Measurements from ENCODE around the gene PLPPR3. TPM values are rescaled to one million over a fixed set of nuclear protein-coding genes. Genes with fewer than 3 reads are reported as not detected.

The PLPPR3 gene
- total RNA-seq, 4 donors from 2014 or later: not detected

DNA sequence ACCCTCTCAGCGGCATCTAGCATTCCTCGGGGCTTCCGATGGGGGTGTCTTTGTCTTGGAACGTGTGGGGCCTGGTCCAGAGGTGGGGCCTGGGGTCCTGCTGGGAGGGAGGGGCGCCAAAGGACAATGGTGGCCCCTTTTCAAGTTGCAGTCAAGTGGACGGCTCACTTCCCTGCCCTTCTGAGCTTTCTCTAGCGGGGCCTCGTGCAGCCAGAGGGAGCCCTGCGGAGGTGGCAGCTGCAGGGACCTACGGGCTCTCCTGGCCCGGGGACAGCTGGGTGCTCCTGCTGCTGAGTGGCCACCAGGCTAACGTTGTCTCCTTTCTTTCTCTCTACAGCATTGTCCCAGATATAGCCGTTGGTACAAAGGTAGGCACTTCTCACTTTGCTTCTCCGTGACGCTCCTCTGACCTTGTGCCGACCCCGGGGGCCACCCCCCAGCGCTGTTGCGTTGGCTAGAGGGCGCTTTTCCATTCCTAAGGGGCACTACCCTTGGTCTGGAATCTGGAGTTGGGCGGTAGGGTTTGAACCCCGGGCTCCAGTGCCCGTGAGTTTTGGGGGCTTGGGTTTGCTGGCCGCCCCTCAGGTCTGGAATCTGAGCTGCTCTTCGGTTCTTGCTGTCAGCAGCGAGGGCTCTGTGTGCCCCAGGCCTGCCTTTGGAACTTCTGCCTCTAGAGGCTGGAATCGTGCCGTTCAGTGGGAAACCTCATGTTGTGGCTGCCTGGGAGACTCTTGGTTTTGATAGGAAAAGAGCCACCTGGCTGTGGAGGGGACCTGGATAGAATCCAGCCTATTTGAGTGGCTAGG is 22.5 kb downstream of the PLPPR3 start:
- no peak for DNase-seq
- Histone ChIP-seq H3K27me3 (no peaks in the 10 kb centered on the region), H3K36me3 (peaks cover 0 to 38% (median 0%) of the 10 kb centered on the region in 3 donors), H3K4me3 (peak overlapping the region; percentile 85 to 100 (median 92)), H3K9me3 (peaks cover 0 to 3% (median 0%) of the 10 kb centered on the region in 4 donors), H3K27ac (peak overlapping the region; percentile 99 to 100 (median 100)), H3K4me1 (peaks cover 10 to 63% (median 45%) of the 10 kb centered on the region in 4 donors)
- TF ChIP-seq POLR2A (IDR thresholded peaks at IDR 0.05): no peak
- TF ChIP-seq, protein P1, sequence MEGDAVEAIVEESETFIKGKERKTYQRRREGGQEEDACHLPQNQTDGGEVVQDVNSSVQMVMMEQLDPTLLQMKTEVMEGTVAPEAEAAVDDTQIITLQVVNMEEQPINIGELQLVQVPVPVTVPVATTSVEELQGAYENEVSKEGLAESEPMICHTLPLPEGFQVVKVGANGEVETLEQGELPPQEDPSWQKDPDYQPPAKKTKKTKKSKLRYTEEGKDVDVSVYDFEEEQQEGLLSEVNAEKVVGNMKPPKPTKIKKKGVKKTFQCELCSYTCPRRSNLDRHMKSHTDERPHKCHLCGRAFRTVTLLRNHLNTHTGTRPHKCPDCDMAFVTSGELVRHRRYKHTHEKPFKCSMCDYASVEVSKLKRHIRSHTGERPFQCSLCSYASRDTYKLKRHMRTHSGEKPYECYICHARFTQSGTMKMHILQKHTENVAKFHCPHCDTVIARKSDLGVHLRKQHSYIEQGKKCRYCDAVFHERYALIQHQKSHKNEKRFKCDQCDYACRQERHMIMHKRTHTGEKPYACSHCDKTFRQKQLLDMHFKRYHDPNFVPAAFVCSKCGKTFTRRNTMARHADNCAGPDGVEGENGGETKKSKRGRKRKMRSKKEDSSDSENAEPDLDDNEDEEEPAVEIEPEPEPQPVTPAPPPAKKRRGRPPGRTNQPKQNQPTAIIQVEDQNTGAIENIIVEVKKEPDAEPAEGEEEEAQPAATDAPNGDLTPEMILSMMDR (IDR thresholded peaks at IDR 0.05): peak in 3 of 6 experiments; percentile 4 to 8 (median 4)

DNA sequence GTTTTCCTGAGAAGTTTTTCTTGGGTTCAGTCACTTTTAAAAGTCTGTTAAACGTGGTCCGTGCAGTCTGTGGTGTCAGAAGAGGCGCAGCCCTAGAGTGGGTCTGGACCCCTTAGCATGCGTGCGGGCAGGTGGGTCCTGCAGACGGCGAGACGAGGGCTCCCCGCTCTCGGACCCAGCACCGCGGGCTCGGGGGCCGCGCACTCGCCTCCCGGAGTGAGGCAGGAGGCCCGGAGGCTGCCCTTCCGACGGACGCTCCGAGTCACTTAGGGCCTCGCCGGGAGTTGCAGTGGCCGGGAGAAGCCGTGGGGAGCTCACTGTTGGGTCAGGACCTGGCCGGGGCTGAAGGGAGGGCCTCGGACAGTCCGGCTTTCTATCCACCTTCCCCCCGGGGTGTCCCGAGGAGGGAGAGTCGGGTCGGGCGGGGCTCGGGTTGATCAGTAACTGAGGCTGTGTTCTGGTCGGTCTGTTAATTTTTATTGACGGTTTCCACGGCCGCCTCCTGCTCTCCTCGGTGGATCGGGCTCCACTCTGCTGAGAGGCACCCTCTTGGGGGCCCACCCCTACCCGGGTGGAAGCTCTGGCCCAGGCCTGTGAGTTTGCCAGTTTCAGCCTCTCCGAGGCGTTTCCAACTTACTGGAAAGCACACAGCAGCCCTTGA is 23.2 kb downstream of the PLPPR3 start:
- DNase-seq: peak in 2 of 3 donors; percentile 81 to 86

DNA sequence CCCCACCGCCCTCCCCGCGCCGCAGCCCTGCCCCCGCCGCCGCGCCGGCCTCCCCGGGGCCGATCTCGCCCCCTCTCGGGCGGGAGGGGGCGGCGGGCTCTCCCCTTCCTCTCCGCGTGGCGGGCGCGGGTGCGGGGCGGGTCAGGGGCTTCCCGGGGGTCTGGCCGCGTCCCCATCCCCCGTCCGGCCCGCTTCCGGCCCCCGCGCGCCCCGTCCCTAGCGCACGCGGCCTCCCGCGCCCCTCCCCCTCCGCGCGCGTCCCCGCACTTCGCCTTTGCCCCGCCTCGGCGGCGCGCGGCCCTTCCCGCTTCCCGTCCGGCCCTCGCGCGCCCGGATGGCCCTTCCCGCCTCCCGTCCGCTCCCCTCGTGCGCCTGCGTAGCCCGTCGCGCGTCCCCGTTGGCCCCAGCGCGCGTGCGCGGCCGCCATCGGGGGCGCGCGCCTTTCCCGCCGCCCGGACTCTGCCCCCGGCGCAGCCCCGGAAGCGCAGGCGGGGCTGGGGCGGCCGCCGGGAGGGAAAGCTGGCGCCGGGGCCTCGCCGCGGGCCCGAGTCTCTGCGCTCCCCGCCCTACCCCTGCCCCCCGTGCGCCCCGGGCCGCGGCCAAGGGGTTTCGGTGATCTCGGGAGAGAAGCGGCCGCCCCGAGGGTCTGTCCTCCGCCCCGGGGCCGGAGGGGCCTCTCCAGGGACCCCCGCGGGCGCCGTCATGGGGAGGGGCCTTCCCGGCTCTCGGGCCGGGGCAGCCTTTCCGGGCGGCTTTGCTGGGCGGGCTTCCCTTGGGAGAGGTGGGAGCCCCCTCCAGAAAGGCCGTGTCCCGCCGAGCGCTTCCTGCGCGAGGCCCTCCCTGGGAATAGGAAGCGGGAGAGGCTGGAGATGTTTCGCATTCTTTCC is 24.0 kb downstream of the PLPPR3 start:
- H3K4me1 ChIP-seq: peaks cover 10 to 54% (median 42%) of the 10 kb centered on the region in 4 donors
- peak; percentile 73 to 95 (median 95) for DNase-seq
- TF ChIP-seq POLR2A (IDR thresholded peaks at IDR 0.05): peak; percentile 60 to 74
- TF ChIP-seq, protein P1 (IDR thresholded peaks at IDR 0.05): peak in 2 of 6 experiments; percentile 32 to 40

More for the DNA sequence above, 23.2 kb downstream of the PLPPR3 start:
- Histone ChIP-seq H3K4me1 (peaks cover 10 to 59% (median 45%) of the 10 kb centered on the region in 4 donors), H3K4me3 (peak overlapping the region; percentile 85 to 100 (median 92)), H3K9me3 (peaks cover 0 to 3% (median 0%) of the 10 kb centered on the region in 4 donors), H3K27me3 (no peaks in the 10 kb centered on the region), H3K36me3 (peaks cover 0 to 32% (median 0%) of the 10 kb centered on the region in 3 donors), H3K27ac (peak overlapping the region; percentile 99 to 100 (median 100))
- peak; percentile 19 to 36 for TF ChIP-seq POLR2A (IDR thresholded peaks at IDR 0.05)
- TF ChIP-seq, protein P1 (IDR thresholded peaks at IDR 0.05): no peak

DNA sequence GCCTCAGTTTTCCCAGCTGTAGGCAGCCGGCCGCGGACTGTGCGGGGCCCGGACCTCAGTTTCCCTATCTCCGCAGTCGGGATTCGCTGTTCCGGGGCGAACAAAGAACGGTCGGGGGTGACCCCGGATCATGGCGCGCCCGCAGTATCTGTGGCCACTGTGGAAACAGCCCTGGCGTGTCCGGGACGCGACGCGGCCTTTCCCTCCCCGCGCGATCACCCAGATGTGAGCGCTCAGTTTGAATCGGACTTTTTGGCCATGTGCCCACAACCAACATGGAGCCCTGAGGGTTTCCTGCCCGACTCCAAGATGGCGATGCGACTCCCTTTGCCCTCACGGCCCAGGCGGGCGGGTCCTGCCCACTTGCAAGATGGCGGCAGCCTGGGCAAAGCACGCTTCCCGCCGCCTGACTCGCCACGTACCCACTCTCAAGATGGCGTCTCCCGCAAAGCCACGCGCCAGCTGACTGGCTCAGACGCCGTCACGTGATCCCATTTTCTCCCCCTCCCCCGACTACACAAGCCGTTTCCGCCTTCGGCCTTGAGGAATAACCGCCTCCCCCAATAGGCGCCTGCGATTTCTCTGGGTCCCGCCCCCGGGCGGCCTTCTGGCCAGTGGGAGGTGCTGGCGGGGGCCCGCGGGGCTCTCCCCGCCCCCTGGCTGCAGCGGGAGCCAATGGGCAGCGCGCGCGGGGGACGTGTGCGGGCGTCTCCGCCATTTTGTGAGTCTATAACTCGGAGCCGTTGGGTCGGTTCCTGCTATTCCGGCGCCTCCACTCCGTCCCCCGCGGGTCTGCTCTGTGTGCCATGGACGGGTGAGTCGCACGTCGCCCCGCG is 24.8 kb downstream of the PLPPR3 start, which contains the start of gene PTBP1:
Gene PTBP1, plus strand, starts transcription at position 761 of the 836 bp plus-strand sequence. Its CDS starts 46 bp downstream, at position 807.
- Histone ChIP-seq H3K4me1 (peaks cover 10 to 47% (median 38%) of the 10 kb centered on the region in 4 donors), H3K4me3 (peak within 1 kb of the TSS; percentile 85 to 100 (median 92)), H3K9me3 (peaks cover 0 to 3% (median 0%) of the 10 kb centered on the region in 4 donors), H3K27me3 (no peaks in the 10 kb centered on the region), H3K36me3 (peaks cover 0 to 20% (median 0%) of the 10 kb centered on the region in 3 donors), H3K27ac (peak within 1 kb of the TSS; percentile 99 to 100 (median 100))
- peak; percentile 99 to 100 (median 99) for DNase-seq
- TF ChIP-seq POLR2A (IDR thresholded peaks at IDR 0.05): peak; percentile 55 to 74
- TF ChIP-seq, protein P1 (IDR thresholded peaks at IDR 0.05): peak in 2 of 6 experiments; percentile 14 to 17

More for the DNA sequence above, 24.0 kb downstream of the PLPPR3 start:
- no peaks in the 10 kb centered on the region for H3K27me3 ChIP-seq
- peaks cover 0 to 3% (median 0%) of the 10 kb centered on the region in 4 donors for H3K9me3 ChIP-seq
- peak overlapping the region; percentile 85 to 100 (median 92) for H3K4me3 ChIP-seq
- H3K36me3 ChIP-seq: peaks cover 0 to 25% (median 0%) of the 10 kb centered on the region in 3 donors
- H3K27ac ChIP-seq: peak overlapping the region; percentile 99 to 100 (median 100)

Data from Peyer's patch (tissue), 4 donors.